HG03159 (cell line): ENCODE results near the gene ZNF277.

Source experiments
- ATAC-seq: cut with Tn5 transposase; IDR thresholded peaks from one replicate; pipeline ENCODE4 v1.9.1; 2021; ENCODE audit warnings: mild to moderate bottlenecking, moderate library complexity; ENCODE audit not compliant: unreplicated experiment

The ZNF277 gene

DNA sequence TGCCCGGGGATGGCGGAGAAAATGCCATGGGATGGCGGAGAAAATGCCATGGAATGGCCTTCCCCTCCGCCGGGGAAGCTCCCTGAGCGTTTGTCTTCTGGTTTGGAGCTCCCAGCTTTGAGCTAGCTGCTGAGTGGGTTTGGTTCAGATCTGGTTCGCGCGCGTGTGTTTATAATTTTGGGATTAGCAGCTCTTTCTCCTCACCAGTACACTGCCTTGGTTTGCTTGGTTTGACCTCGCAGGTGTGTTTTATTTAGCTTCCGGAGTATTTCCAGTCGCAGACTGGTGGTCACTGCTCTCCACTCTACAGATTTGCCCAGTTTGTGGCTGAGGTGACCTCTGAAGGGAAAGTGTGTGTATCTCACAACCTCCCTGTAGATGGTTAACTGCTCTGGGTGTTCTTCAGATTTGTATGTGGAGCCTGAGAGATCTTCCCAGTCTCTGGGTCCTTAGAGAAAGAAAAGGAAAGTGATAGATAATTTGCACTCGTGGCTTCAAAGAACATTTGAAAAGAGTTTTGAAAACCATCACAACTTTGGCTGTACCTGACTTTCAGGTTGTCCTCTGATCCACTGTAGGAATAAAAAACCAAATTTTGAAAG, 597 bp downstream of the ZNF277 start:
- no peak for ATAC-seq

DNA sequence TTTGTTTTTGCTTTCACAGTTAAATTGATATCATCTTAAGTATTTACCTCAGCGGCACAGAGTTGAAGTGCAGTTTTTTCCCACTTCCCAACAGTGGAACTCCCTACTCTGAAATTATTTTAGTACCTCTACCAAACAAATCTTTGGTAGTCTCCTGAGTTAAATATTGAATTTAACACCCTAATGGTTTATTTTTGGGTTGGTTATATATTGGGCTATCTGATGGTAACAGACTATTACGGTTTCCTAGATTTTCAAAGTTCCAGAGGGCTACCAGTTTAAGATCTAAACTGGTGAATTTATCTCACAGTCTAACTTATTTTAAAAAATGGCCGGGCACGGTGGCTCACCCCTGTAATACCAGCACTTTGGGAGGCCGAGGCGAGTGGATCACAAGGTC, 1.3 kb downstream of the ZNF277 start:
- no peak for ATAC-seq

DNA sequence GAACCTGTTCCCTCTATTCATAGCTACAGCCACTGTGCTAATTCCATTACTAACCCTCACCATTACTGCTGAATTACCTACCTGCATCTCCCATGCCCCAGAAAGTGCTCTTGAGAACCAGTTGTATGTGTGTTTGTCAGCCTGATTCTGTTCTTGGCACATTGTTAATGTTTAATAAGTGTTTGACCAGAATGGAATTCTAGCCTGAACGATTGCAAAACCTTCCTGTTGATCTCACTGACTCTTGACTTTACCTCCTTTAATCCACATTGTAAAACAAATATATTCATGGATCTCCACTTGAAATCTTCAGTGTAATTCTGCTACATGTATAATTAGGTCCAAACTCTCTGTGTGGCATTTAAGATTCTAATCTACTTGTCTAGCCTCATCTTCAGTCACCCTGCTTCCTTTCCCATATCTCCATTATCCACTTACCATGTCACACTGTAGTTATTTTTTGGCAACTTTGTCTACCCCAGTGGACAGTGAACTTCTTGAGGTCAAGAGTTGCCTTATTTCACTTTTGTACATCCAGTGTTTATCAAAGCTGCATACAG, 4.9 kb downstream of the ZNF277 start:
- ATAC-seq, result no peak

DNA sequence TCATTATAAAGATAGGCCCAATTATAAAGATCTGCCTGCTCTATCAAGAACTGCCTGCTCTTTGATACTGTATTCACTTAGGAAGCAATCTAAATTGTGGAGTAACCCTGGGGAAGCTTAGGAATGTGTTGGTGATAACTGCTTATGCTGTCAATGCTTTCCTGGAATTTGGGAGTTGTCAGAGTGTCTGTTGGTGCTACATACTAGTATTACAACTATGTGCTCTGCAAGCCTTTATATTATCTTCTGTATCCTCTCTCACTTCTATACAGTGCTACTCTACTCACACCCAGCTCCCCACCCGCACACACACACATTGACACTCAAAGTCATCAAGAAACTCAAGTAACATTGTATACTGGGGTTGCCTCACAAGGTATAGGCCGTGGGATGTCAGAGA, 6.1 kb downstream of the ZNF277 start:
- no peak for ATAC-seq

DNA sequence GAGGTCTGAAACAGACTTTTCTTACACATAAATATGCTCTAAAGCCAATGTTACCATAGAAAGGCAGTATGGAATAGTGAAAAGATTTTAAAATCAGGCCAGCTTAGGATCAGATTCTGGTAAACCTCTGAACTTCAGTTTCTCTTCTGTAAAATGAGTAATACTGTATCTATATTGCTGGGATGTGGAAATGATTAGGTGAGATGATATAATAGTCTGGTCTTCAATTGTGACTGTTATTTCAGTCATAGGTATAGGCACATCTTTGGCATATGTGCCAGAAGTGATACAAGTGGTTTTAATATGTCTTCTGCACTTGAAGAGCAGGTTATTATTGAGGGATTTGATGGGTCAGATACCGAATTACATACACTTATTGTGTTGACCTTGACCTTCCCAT, 7.2 kb downstream of the ZNF277 start:
- ATAC-seq, result no peak

DNA sequence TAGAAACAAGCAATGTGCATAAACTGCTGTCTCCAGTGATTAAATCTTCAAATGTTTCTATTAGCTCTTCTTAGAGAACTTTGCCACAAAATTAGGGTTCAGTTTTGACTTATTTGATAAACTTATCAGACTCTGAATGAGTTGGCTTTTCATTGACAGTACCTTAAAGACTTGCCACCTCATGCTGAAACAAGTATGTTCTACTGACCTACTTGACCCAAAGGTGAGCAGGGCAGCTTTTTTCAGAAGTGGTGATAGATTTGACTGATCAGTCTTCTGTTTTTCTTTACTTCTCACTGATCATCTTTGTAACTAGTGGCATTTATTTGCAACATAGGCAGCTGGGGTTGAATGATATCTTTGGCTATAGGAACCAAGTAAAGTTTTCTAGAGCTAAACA, 7.8 kb downstream of the ZNF277 start:
- no peak for ATAC-seq

DNA sequence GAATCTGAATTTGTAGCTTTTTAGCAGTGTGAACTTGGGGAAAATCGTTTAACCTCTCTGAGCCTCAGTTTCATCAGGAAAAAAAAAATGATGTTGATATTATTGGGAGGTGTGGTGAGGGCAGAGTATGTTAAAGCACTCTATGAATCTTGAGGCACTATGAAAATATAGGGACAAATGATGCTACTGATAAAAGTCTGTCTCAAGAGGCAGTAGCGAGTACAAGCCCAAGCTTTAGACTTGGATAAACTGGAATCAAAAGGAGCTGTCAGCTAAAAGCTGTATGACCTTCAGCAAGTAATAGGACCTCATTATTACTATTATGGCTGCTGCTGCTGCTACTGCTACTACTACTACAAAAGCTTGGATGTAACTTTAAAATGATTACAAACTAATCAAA, 8.4 kb downstream of the ZNF277 start:
- ATAC-seq, result no peak

DNA sequence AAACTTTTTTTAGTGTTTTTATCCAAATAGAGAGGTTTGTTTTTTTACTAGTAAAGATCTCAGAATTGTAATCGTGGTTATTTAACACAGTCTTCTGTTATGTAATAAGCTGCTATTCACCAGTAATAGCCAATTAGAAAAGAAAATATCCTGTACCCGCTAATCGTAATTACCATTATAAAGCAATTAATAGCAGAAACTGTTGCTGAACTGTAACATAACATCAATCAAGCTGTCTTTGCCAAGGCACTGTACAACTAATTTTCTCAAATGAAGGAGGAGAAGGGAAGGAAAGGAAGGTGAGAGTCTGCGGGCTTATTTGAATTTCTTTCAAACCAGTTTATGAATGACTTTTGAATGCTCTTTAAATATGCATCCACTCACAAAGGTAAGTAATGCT, 9.3 kb downstream of the ZNF277 start:
- no peak for ATAC-seq

DNA sequence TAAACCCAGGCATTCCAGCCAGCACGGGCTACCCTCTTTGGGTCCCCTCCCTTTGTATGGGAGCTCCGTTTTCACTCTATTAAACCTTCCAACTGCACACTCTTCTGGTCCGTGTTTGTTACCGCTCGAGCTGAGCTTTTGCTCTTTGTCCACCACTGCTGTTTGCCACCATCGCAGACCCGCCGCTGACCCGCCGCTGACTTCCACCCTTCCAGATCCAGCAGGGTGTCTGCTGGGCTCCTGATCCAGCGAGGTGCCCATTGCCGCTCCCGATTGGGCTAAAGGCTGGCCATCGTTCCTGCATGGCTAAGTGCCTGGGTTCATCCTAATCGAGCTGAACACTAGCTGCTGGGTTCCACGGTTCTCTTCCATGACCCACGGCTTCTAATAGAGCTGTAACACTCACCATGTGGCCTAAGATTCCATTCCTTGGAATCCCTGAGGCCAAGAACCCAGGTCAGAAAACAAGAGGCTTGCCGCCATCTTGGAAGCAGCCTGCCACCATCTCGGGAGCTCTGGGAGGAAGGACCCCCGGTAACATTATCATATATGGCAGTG, 14.5 kb downstream of the ZNF277 start:
- no peak for ATAC-seq

DNA sequence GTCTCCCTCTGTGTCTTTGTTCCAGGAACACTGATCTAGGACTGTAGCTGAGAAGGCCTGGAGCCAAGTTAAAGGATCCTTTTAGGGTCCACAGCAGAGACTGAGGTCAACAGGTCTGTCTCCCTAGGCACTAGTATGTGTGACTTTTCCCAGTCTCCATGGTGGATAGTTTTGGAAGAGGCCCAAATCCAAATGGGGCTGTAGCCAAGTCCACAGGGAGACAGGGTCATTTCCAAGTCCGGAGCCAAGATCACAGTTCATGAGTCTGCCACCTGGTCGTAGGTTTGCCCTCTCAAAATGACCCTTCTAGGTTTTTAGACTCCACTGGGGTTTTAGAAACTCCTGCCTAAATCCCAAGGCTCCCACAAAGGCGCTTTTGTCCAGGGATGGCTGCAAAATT, 16.8 kb downstream of the ZNF277 start:
- no peak for ATAC-seq

DNA sequence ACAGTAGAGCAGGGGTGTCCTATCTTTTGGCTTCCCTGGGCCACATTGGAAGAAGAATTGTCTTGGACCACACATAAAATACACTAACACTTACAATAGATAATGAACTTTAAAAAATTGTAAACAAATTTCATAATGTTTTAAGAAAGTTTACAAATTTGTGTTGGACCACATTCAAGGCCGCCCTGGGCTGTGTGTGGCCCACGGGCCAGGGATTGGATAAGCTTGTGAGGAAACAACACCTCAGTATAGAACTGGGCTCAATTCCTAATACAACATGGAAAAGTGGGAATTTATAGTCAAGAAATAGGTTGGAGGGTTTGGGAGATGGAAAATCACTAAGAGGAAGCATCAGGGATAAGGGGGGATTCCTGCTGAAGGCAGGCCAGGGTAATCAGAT, 17.7 kb downstream of the ZNF277 start:
- no peak for ATAC-seq

DNA sequence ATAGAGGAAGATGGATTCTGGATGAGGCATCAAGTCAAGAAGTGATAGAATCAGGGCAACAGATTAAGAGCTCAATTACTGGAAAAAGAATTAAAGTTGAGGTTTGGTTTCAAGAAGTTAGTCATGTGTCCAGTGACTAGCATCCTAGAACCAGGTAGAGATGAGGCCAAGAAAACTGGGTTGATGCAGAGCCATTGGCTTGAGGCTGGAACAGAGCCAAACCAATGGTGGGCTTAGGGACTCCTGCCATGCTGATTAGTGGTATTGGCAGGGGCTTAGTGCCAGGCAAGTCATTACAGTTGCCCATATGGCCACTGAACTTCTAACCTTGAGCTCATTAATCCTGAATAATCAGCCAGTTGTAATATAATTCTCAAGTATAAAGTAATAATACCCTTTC, 18.5 kb downstream of the ZNF277 start:
- ATAC-seq, result no peak

DNA sequence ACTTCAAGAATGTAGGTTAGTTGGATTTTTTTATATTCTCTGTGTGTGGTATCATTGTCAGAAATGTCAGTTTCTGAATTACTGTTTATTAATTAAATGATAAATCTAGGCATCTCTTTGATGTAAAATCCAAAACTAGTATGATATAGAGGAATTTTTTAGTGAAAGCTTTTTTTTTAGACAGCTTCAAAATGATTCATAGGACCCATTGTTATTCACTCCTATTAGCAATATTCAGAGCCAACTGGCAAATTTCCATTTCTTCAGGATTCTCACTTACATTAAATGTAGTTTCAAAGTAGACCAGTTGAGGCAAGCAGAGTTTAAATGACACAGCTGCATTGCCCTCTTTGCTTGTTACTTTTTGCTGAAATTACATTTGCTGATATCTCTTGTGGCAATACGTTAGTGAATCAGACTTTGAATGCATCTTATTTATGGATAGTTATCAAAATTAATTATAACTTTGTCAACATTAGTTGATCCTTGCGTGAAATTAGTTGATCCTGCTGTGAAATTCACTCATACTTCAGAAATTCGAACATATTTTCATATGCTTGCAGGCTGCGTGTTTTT, 20.3 kb downstream of the ZNF277 start:
- ATAC-seq, result no peak

DNA sequence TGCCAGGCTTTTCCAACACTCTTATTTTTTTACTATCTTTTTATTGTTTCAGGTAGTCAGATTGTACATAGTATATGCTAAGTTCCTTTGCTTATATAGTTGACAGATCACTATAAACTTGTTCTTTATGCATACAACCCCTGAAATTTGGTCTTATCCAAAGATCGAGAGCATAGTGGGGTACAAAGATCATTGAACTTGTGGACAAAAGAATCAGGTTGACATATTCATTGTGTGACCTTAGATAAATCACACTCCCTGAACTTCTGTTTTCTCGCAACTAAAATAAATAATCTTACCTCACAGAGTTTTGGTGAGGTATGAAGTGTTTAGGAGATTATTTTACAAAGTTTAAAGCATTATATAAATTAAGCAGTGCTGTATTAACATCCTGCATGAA, 22.1 kb downstream of the ZNF277 start:
- ATAC-seq, result no peak

DNA sequence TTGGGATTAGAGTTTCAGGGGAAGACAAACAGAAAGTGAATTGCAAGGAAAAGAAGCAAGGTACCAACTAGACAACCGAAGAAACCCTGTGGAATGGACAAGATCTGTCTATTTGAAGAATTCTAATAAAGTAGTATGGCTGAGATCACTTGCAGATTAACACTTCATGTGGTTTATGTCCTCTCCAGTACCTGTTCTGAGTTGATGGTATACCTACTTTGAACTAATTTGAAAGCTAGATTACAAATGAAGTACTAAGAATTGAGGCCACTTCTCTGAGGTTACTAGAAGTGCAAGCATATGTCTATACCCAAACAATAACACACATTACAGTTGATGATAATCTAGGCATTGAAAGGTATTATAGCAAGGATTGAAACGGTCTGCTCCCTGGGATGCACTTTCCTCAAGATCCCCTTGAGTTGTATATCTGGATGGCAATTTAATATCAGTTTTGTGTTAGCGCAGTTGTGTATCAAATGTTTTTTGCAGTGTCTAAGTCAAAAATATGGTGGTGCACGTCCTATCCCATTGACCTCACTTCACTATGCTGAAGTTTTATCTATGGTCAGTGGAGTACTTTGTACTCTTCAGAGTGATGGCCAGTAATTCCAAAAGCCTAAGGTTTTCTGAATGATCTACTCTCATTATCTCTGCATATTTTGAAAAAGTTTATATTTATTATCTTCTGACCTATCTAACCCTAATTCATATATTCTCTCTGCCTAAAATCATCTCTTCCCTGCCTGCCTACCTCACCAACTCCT, 25.9 kb downstream of the ZNF277 start:
- ATAC-seq, result no peak

DNA sequence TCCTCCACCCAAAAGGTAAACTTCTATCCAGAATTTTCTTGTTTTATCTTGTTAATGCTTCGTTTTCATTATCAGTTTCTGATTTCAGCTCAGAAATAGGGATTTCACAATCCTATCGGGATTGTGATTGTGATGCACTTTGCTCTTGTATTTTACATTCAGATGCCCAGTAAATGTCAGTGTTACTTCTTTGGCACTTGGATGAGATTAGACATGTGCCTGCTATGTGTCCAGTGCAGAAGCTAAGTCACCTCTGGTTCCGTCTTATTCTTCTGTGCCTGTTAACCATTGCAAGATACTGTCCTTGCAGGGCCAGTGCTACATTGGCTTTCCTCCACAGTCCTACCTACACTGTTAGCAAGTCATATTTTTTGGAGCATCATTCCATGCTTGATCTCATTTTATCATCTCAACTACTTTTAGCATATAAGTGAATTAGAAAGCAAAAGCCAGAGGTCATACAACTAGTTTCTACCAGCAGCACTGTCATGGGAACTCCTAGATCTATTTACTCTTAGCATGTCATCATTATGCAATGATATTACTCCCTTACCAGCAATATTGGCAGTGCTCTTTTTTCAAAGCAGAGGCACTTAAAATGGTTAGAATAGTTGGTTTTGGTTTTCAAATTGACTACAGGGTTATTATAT, 26.7 kb downstream of the ZNF277 start:
- no peak for ATAC-seq

DNA sequence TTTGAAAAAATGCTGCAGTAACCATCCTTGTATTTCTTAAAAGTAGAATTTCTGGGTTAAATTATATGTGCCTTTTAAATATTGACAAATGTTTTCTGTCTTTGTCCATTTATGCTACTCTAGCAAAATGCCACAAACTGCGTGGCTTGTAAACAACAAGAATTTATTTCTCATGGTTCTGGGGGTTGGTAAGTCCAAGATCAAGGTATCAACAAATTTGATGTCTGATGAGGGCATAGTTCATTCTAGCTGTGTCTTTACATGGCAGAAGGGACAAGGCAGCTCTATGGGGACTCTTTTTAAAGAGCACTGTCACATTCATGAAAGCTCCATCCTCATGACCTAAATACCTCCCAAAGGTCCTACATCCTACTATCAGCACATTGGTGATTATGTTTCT, 27.7 kb downstream of the ZNF277 start:
- ATAC-seq, result no peak

DNA sequence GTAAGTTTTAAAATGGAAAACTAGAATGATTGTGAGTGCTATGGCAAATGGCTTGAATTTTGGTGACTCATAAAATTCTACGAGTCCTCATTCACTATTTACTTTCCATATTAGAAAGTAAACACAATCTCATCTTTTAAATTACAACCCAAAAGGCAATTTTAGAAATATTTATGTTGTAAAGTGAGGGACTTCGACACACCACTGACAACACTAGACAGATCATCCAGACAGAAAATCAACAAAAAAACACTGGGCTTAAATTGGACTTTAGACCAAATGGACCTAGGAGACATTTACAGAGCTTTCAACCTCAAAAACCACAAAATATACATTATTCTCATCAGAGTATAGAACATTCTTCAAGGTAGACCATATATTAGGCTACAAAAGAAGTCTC, 30.1 kb downstream of the ZNF277 start:
- ATAC-seq, result no peak

DNA sequence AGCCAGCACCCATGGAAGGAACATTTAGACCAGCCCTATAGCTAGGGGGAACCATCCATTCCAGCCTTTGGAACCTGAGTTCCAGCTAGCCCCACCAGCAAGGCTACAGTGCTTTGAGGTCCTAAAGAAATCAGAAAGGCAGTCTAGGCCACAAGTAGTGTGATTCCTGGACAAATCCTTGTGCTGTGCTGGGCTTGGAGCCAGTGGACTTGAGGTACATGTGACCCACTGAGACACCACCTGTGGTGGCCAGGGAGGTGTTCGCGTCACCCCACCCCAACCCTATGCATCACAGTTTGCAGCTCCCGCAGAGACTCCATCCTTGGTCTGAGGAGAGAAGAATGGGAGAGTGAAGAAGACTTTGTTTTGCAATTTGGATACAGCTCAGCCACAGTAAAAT, 31.8 kb downstream of the ZNF277 start:
- ATAC-seq, result no peak

DNA sequence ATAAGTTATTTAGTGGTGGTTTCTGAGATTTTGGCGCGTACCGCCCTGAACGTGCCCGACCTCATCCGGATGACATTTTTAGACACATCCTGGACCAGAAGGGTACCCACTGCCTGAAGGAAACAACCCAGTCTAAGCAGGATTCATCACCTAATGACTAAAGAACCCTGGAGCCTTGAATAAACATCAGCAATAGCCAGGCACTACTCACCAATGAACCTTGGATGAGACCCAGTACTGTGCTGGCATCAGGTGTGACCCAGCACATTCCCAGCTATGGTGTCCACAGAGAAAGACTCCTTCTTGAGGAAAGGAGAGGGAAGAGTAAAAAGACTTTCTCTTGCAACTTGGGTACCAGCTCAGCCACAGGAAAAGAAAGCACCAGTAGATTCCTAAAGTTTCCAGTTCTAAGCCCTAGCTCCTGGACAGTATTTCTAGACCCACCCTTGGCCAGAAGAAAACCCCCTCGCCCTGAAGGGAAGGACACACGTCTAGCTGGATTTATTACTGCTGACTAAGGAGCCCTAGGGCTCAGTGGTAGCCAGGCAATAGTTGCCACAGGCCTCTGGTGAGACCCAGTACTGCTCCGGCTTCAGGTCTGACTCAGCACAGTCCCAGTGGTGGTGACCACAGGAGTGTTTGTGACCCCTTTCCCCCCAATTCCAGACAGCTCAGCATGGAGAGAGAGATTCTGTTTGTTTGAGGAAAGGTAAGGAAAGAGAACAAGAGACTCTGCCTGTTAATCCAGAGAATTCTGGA, 32.5 kb downstream of the ZNF277 start:
- no peak for ATAC-seq

DNA sequence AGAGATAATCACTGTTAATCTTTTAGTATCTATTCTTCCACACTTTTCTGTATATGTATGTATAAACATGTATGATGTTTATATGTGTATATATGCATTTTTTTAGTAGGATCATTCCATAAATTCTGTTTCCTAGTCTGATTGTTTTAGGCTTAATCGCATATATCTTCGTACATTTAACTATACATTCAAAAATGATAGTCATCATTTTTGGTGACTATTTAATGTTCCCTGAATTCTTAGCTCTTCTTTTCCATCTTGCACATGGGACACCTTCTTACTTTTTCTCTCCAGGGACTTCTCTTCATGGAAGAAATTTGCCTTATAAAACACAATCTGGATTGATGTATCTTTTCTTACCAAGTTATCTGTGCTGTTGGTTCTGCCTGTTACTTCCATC, 42.1 kb downstream of the ZNF277 start:
- no peak for ATAC-seq
